A549 (cell line): ENCODE measurements around the gene DXO.

Source experiments
- POLR2A ChIP-seq: IDR thresholded peaks from 2 replicates; pipeline ENCODE4 v1.6.1; 2012; ENCODE audit warnings: mild to moderate bottlenecking, low read length
- SREBF2 ChIP-seq: fragments of 450-650 bp; IDR thresholded peaks from 2 replicates; pipeline ENCODE4 v1.6.1; 2014; ENCODE audit warnings: mild to moderate bottlenecking, moderate library complexity
- TF ChIP-seq, protein P1 (sequence below): fragments of 450-650 bp; IDR thresholded peaks from 2 replicates; pipeline ENCODE4 v1.6.1; 2014; ENCODE audit warnings: antibody characterized with exemption

DNA sequence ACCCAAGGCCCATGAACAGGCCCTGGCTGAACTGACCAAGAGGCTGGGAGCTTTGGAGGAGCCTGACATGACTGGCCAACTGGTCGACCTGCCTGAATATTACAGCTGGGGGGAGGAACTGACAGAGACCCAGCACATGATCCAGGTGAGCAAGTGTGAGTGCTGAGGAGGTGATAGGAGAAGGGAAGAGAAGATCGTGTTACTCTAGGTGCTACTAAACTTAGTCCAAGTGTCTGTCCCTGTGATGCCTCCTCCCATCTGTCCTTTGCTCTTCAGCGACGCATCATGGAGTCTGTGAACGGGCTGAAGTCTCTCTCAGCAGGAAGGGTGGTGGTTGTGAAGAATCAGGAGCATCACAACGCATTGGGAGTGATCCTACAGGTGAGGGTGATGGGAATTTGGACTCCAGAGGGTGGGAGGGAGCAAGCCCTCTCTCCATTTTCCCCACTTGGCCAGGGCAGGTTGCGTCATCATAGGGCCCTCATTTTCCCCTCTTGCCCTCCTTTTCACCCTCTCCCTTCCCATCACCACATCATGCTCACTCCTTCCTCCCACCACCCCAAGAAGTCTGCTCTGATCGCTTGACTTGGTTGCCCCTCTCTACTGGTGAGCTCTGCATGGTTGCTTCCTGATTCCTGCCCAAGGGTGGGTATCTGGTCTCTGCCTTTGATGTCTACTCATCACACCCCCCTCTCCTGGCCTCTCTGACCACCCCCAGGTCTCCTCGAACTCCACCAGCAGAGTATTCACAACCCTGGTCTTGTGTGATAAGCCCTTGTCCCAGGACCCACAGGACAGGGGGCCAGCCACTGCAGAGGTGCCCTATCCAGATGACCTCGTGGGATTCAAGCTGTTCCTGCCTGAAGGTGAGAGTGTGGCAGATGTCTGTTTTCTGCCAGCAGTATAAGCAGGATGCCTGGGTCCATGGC lies 4.7 kb downstream of the DXO start:
- TF ChIP-seq POLR2A, result no peak
- no peak for TF ChIP-seq SREBF2
- TF ChIP-seq, protein P1, sequence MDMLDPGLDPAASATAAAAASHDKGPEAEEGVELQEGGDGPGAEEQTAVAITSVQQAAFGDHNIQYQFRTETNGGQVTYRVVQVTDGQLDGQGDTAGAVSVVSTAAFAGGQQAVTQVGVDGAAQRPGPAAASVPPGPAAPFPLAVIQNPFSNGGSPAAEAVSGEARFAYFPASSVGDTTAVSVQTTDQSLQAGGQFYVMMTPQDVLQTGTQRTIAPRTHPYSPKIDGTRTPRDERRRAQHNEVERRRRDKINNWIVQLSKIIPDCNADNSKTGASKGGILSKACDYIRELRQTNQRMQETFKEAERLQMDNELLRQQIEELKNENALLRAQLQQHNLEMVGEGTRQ, result no peak
